GM21825 (cell line): ENCODE measurements around the gene CSF2.

Experiments used
- ATAC-seq: cut with Tn5 transposase; IDR thresholded peaks from one replicate; pipeline ENCODE4 v1.9.1; 2021; ENCODE audit warnings: mild to moderate bottlenecking, moderate library complexity; ENCODE audit not compliant: unreplicated experiment

The CSF2 gene

GRCh38 chr5:132067941-132068808 lies 5.4 kb upstream of the CSF2 start:
- no peak for ATAC-seq

DNA sequence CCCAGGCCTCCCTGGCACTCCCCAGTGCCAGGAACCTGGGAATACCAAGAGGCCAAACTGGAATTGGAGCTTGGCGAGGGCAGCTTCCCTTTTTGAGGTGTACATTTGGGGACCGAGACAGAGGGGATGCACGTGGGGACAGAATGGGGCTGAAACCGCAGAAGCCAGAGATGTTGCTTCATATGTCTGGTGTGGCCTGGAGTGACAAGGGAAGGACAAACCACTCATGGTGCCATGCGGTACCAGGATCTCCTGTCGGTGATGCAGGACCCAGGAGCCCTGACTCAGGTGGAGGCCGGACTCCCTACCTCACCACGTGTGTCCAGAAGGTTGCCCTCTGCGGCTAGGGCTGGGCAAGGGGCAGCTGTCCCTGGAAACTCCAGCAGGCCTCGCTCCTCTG lies 4.0 kb upstream of the CSF2 start:
- no peak for ATAC-seq

GRCh38 chr5:132069994-132070393 lies 3.6 kb upstream of the CSF2 start:
- no peak for ATAC-seq

DNA sequence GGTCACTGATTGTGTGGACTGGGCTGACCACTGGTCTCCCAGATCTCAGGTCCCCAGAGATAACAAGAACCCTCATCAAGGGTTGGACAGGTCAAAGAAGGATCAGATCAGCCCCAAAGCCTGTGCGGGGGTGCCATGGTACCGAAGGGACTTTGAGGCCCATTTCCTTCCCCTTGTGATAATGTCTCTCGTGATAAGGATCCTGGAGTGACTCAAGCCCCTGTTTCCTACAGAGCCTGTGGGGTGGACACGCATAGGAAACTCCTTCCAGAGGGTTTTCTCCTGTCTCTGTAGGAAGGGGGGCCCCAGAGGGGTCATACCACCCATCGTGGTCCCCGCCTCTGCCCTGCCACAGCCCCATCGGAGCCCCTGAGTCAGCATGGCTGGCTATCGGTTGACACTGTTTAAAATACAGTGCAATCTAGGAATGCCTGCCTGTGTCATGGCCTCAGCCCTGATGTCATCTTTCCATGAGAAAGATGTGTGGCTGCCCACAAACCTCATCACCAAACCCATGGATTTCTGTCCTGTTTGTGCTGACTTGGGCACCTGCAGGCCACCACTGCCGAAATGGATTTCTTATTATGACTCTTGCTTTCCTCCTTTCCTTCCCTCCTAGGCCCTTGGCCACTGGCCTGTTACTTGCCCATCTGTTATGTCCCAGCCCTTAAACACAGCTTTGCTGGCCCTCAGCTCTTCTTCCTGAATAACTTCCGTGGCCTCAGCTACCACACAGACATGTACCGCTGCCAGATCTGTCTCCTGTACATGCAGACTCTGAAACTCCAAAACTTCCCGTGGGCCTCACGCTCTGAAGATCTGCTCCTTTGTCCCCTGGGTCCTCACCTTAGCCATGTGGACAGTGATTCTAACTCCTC lies 2.9 kb upstream of the CSF2 start:
- no peak for ATAC-seq

- no peak for ATAC-seq
Measured at GRCh38 chr5:132071338-132071707, 2.3 kb upstream of the CSF2 start.

GRCh38 chr5:132072070-132072469 lies 1.5 kb upstream of the CSF2 start:
- no peak for ATAC-seq

GRCh38 chr5:132072528-132072927 lies 1.1 kb upstream of the CSF2 start:
- no peak for ATAC-seq

DNA sequence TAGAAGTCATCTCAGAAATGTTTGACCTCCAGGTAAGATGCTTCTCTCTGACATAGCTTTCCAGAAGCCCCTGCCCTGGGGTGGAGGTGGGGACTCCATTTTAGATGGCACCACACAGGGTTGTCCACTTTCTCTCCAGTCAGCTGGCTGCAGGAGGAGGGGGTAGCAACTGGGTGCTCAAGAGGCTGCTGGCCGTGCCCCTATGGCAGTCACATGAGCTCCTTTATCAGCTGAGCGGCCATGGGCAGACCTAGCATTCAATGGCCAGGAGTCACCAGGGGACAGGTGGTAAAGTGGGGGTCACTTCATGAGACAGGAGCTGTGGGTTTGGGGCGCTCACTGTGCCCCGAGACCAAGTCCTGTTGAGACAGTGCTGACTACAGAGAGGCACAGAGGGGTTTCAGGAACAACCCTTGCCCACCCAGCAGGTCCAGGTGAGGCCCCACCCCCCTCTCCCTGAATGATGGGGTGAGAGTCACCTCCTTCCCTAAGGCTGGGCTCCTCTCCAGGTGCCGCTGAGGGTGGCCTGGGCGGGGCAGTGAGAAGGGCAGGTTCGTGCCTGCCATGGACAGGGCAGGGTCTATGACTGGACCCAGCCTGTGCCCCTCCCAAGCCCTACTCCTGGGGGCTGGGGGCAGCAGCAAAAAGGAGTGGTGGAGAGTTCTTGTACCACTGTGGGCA lies 642 bp downstream of the CSF2 start:
- ATAC-seq: no peak

DNA sequence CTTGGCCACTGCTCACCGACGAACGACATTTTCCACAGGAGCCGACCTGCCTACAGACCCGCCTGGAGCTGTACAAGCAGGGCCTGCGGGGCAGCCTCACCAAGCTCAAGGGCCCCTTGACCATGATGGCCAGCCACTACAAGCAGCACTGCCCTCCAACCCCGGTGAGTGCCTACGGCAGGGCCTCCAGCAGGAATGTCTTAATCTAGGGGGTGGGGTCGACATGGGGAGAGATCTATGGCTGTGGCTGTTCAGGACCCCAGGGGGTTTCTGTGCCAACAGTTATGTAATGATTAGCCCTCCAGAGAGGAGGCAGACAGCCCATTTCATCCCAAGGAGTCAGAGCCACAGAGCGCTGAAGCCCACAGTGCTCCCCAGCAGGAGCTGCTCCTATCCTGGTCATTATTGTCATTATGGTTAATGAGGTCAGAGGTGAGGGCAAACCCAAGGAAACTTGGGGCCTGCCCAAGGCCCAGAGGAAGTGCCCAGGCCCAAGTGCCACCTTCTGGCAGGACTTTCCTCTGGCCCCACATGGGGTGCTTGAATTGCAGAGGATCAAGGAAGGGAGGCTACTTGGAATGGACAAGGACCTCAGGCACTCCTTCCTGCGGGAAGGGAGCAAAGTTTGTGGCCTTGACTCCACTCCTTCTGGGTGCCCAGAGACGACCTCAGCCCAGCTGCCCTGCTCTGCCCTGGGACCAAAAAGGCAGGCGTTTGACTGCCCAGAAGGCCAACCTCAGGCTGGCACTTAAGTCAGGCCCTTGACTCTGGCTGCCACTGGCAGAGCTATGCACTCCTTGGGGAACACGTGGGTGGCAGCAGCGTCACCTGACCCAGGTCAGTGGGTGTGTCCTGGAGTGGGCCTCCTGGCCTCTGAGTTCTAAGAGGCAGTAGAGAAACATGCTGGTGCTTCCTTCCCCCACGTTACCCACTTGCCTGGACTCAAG lies 1.5 kb downstream of the CSF2 start:
- ATAC-seq: no peak

GRCh38 chr5:132075719-132076077 lies 2.1 kb downstream of the CSF2 start:
- no peak for ATAC-seq

DNA sequence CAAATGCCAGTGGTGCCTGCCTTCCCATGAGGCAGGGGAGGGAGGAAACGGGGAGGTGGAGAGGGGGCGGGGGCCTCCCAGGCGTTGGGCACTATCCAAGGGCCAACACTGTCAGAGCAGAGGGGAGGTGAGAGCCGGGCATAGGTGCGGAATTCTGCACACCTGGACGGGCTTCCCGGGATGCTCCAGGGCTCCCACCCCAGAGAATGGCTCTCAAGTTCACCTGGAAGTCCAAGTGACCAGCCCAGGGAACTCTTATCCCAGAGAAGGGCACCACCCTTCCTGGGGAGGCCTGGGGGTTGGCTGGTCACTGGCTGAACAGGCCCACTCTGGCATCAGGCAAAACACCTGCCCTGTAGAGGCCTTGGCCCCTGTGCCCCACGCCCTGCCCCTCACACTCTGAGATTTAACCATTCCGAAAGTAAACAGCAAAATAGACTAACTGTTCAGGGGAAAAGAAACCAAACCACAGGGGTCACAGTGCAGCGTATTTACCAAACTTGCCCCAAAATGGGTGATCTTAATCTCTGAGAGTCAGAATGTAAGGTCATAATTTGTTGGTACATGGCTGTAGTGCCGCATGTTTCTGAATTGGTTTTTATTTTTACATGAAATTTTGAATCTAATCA lies 2.7 kb downstream of the CSF2 start:
- ATAC-seq: no peak

GRCh38 chr5:132076983-132077382 lies 3.4 kb downstream of the CSF2 start:
- ATAC-seq: no peak

- no peak for ATAC-seq
Measured at GRCh38 chr5:132079081-132079480, 5.5 kb downstream of the CSF2 start.

GRCh38 chr5:132079619-132080018 lies 6.0 kb downstream of the CSF2 start:
- no peak for ATAC-seq

- no peak for ATAC-seq
Measured at GRCh38 chr5:132080595-132080994, 7.0 kb downstream of the CSF2 start.

GRCh38 chr5:132081458-132081857 lies 7.9 kb downstream of the CSF2 start:
- ATAC-seq: no peak

DNA sequence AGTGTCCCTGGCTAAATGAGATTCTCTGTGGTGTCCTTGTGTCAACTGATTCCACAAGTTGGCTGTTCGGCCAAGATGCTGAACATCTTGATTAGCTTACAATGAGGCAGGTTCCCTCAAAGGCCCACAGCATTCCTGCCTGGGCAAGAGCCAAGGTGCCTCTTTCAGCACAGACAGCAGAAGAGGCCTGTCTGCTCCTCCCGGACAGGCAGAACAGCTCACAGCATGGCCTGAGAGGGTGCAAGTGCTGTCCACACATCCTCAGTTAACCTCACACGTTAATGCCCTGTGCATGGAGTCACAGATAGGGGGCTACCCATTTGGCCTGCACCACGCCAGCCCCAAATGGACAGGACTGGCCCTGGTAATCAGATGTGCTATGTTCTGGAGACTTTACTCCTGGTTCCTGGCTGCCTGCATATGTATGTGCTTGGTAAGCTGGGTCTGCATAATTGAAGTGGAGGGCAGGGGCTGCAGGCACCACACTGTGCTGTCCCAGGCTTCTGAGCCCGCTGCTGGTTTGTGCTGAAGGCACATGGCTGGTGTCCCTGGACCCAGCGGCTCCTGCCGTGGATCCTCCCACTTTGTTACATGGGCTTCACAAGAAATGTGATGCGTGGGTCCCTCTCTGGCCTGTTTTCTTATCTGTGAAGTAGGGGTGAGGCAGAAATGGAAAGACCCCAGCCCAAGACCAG lies 8.9 kb downstream of the CSF2 start:
- no peak for ATAC-seq

GRCh38 chr5:132083071-132083678 lies 9.6 kb downstream of the CSF2 start:
- no peak for ATAC-seq

DNA sequence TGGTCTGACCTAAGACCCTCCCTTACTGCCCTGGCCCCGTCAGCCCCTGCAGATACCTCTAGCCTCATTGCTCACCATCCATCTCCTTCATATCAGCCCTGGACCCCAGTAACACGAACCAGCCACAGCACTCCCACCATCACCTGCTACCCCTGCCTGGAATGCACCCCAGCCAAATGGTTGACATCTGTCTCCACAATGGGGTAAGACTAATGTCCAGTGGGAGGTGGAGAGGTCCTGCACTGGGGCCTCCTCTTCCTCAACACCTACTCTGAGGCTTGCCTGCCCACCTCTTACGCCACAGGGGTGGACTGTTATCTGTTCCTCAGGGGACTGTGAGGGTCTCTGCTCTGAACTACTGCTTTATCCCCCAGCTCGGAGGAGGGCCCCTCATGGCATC lies 12.1 kb downstream of the CSF2 start:
- ATAC-seq: no peak
